G401 (cell line): ENCODE data around the gene GLI2. TPM values are rescaled to one million over a fixed set of nuclear protein-coding genes. Genes with fewer than 3 reads are reported as not detected.

Source experiments
- DNase-seq: peaks from one replicate; pipeline ENCODE4 v3.0.0-alpha.2; 2015; ENCODE audit warnings: low spot score
- in situ Hi-C: cut with HindIII; loops from 2 replicates; pipeline ENCODE4 v1.10.0; 2016; ENCODE audit warnings: low sequenced_read_pairs, mixed read lengths
- total RNA-seq: library from RNA; depleted of rRNA; stranded (reverse); fragments of >200 nt; shearing (Covaris generic); gene quantifications from 2 replicates; pipeline ENCODE4 v1.2.3, GENCODE V29; 2014

The GLI2 gene
- total RNA-seq, 1 experiment from 2014 or later, result not detected

DNA sequence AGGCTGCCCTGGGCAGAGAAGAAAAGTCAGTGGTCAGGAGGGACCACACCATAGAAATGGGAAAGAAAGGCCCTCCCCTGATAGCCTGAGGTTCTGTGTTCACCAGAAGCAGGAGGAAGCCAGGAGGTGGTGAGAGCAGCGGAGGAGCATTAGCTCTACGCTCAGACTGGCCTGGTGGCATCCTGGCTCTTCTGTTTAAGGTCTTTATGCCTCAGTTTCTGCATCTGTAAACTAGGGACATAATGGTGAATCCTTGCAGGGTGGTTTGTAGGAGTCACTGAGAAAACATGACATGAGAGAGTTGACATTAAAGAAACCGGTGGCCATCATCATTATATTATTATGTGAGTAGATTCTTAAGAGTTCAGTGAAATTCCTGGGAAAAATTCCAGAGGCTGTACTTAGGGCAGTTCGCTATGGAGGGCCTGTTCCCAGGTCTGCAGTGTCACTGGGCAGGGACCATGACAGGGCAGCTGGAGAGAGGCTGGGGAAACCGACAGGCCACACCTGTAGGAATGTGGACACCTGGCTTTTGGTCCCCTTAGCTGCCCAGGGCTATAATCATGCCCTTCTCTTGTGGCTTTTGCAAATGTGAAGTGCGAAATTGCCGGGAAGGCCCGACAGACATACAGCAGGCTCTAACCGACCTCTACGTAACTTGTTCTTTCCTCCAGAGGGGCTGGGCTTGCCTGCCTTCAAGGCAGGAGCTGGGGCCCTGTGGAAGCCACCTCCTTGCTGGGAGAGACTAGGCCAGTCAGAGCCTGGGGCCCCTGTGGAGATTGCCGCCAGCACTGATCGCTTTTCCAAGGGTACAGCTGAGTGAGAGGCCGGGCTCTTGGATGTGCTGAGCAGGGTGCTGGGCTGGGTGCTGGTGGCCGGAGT lies 31.0 kb downstream of the GLI2 start:
- DNase-seq, result no peak
- in situ Hi-C loops, result no loop called here

DNA sequence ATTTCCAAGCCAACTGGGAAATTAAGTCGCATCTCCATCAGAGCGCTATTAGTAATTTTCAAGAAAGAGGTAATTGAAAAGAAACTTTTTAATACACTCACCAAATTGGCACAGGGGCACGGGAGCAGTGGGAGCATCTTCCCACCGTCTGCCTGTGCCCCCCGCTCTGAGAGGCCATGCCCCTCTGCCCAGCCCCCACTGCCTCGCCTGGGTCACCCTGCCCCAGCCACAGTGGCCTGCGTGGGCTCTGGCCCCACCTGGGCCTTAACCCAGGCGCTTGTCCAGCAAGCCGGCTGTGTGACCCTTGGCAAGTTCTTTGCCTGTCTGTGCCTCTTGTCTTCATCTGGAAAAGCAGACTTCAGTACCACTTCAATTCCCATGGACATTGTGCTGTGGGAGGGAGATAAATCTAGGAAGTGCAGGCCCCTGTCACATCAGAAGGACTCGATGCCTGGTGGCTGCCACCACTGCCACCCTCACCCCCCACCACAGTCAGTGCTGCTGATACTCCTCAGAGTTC lies 31.9 kb downstream of the GLI2 start:
- in situ Hi-C loops, result no loop called here
- no peak for DNase-seq

DNA sequence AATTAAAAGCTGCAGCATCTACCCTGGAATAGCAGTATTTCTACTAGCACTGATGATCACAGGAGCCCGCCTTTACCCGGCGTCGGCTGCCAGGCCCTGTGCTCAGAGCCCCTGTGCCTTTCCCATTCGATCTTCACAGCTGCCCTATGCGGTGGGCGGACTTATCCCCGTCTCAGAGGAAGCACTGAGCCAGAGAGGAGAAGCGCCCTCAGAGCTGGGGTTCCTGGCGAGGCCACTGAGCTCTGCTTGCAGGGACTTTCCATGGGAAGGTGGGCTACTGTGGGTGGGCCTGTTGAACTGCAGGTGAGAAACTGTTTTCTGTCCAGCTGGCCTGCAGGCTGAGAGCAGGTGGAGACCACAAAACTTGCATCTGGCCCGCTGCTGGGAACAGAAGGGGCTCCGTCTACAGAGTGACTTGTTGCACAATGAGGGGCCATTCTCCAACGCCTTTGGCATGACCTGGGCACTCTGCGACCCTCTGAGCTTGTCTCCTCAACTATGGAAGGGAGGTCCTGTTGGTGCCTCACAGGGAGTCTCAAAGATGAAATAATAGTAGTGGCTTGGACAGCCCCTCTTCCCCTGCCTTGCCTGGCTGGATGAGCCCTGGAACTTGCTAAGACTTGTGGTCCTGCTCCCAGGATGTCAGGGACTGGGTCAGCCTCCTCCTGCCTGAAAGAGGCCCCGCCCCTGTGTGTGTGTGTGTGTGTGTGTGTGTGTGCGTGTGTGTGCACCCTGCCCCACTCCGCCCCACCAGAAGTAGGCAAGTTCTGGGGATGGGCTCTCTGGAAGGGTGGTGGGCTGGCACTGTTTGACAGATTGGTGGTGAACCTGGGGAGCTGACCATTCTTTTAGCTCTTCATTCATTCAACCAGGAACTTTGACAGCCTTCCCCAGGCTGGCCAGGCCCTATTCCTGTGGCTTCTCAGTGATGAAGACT lies 32.7 kb downstream of the GLI2 start:
- in situ Hi-C loops, result no loop called here
- no peak for DNase-seq

DNA sequence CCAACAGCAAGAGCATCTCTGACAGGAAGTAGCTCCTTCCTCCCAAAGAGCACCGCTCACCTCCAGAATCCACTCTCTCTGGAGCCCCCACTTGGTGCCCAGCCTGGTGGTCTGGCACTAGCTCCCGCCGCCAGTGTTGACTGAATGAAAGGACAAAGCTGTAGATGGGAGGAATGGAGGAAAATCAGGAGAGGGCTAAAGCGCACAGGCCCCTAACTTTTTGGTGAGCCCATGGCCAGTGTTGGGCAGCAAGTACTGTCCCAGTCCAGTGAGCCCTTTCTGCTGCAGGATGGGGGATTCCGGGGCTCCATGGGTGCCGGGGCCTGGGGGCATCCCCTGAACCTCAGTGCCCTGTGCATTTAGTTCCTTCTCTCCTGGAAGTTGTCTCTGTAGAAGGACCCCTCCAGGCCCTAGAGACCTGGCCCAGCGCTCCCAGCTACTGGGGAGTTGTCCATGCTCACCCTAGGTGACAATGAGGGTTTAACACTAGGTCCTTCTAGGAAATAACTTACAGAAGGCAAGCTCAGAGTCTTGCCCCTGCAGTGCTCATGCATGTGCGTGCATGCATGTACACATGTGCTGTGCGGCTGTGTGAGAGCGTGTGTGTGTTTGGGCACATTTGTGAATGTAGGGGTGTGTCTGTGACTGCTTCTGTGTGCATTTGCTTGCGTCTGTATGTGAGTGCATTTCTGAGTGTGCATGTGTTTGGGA lies 33.6 kb downstream of the GLI2 start:
- in situ Hi-C loops, result no loop called here

DNA sequence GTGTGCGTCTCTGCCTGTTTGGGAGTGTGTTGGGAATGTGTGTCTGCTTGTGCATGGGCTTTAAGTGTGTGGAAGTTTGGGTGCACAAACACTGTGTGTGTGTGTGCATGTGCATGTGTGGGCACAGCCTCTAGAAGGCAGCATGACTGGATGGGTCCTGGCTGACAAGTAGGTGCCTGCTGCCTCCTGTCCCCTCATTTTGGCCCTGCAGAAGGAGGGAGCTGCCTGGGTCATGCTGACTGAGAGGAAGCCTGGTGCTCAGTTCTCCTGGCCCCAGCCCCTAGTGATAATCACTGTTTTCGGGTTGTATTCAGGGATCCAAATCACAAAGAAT lies 34.1 kb downstream of the GLI2 start:
- in situ Hi-C loops, result no loop called here
- no peak for DNase-seq

More for the DNA sequence above, 33.6 kb downstream of the GLI2 start:
- DNase-seq, result no peak

DNA sequence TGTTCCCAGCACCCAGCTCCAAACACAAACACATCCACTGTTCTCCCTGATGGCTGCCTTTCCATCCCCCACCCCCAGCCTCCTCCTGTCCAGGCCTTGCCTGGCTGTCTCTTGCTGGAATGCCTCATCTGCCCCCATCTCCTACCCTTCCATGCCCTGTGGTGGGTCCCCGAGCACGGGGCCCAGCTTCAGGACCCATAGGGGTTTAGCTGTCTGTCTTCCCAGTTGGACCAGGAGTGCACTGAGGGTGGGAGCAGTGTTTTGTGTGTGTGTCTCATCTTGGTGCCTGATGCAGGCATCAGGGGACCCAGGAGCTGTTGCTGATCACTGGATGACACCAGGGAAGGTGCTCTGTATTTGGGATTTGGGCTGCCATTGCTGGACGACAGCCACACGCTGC lies 34.5 kb downstream of the GLI2 start:
- DNase-seq, result no peak
- in situ Hi-C loops, result no loop called here

DNA sequence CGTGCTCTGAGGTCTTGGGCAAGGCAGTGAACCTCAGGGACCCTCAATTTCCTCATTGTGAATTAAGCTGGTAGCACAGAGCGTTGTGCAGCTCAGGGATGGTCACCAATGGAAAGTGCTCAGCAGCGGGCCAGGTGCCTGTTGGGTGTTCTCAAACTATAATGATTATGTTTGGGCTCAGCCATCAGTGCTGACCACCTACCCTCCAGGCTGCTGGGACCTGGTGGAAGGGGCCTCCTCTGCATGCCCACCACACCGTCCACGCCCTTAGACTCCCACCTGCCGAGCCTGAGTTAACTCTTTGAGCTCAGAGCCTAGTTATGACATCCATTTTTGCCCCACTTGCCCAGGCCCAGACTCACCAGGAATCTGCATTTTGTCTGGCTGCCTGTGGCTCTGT lies 35.0 kb downstream of the GLI2 start:
- in situ Hi-C loops, result no loop called here
- no peak for DNase-seq

DNA sequence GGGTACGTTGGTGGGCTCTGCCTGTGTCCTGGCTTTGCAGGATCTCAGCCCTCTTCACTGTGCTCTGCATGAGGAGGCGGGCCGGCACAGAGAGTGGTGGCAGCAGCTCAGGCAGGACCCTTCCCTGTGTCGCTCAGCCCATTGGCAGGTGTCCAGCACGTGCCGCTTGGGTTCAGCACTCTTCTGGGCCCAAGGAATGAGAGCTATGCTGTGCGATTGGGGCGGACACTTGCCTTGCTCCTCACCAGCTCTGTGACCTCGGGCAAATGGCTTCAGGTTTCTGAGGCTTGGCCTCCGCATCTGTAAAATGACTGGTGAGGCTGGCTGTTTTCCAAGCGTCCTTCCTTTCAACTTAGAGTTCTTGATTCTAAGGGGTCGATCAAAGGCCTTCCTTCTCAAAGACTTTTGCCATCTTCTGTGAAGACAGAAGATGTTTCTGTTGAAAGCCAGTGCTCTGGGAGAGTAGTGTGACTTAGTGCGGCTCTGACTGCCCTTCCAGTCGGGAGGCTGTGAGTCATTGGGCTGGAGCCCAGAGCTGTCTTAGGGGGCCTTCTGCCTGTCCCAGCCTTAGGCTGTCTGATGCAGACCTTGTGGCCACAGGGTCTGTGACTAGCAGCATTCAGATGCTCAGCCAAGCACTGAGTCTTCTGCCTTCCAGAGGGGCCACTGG lies 35.6 kb downstream of the GLI2 start:
- in situ Hi-C loops, result no loop called here
- no peak for DNase-seq

DNA sequence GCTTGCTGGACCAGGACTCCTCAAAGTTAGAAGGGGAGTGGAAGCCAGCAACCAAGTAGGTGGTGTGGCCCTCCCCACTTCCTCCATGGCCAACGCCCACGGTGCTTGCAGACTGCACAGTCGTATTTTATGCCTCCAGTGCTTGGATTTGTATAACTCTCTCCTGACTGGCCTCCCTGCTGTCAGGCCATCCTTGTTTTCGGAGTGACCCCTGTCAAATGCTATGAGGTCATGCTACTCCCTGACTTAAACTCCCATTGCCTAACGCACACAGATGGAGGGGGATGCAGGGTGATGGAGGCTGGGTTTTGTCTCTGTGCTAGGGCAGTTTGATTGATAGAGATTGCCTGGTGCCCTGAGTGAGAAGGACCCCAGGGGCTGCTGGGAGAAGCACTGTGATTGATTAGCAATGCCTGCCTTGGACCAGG lies 36.1 kb downstream of the GLI2 start:
- in situ Hi-C loops, result no loop called here
- DNase-seq, result no peak

DNA sequence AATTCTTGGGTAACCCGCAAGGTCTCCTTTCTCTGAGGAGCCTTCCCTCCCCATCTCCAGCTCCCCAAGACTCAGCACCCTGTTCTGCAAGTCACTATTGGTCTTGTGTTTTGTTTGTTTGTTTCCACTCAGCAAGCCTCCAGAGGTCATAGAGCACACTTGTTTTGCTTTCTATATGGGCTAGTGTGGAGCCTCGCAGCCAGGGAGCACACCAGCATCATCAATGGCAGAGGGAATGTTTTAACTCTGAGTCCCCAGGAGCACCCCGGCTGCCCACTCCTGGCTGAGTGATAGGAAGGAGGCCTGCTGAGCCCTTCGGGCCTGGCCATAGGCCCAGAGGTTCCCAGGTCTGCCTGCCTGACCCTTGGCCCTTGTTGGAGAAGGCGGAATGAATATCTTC lies 36.6 kb downstream of the GLI2 start:
- no peak for DNase-seq
- in situ Hi-C loops, result no loop called here

DNA sequence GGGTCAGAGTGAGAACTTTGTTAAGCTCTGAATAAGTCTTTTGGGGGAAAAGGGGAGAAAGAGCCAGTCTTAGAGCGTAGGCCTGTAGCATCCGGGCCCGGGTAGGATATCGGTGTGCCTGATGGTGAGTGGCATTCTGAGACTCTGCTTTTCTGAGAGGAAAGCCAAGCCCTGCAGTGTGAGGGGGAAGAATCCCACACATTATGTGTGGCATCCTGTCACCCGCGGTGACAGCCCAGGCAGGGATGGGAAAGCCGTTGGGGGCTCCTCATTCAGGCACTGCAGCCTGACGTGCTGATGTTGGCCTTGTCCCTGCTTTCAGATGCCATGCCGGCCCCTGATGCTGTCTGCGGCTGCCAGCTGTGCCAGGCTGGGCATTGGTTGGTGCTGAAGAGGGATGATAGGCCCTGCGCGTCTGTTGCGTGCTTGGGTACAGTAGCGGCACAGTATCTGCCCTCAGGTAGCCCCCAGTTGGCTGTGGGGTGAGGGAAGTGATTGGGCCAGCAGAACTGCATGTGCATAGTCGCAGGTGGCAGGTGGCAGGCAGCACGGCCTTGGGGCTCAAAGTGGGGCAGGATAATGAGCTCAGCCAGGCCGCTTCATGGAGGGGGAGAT lies 37.6 kb downstream of the GLI2 start:
- in situ Hi-C loops, result no loop called here

DNA sequence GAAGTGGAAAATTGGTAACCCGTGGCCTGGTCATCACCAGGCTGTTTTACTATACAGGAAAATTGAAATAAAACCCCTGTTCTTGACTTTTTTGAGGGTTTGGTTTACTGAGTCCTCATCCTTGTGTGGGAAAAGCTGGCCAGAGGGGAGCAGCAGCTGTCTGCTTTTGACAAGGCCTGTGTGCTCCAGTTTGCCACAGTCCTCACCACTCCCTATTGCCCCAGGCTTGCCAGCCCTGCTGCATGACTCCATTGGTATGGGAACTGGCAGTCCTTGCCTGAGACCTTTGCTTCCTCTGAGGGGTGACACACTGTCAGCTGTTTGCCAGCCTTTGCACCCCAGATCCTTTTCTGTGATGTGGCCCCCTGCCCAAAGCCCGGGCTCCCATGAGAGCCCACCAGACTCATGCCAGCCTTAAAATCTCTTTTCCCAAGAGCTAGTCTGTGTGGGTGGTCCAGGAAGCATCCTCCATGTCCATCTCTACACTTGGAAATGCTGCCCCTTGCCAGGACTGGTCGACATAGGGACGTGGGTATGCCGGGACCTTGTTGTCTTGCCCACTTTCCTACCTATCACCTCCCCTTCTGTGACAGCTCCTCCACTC lies 39.0 kb downstream of the GLI2 start:
- in situ Hi-C loops, result no loop called here
- DNase-seq, result no peak

More for the DNA sequence above, 37.6 kb downstream of the GLI2 start:
- no peak for DNase-seq

DNA sequence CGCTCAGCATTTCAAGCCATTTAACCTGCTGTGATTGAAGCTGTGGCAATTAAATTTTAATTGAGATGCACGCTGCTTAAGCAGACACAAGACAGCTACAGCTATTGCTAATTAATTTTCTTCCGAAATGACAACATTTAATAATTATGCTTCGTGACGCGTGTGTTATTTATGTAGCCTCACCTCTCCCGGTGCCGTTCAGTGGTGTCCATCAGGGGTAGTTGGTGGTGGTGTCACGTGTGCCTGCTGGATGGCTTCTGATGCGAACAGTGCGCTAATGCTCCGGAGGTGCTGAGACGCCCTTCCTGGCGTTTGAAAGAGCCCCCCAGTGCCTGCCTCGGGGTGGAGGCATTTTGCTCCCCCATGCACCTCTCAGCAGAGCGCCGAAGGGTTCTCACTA lies 39.5 kb downstream of the GLI2 start:
- in situ Hi-C loops, result no loop called here
- DNase-seq, result no peak

DNA sequence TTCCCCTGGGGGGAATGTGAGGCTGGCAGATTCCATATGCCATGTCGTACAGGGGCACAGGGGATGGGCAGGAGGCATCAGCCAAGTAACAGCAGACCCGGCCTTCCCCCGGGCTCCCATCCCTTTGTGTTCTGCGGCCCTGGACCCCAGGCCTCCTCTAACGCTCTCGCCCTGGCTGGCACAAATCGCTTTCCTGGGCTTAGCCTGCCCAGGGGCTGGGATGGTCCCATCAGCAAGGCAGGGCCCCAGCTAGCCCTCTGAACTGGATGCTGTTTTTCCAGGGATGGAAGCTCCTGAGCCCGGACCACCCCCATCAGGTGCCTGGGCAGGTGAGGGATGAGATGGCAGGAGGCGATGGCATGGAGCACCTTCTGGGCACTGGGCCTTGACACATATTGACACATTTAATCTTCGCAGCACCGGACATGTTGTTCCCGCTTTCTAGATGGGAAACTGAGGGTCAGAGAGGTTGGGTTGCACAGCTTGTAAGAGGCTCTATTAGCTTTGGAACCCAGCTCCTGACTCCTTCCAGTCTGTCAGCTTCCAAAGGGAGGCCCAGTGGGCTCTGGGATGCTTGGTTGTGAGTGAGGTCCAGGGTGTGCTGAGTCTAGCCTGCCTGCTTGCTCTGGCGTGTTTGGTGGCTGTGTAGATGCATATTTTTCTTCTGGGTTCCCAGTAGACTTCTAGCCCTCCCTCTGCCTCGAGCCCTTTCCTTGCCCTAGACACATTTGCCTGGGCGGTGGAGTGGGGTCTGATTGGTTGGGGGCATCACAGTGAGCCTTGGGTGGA lies 40.3 kb downstream of the GLI2 start:
- in situ Hi-C loops, result no loop called here
- no peak for DNase-seq

DNA sequence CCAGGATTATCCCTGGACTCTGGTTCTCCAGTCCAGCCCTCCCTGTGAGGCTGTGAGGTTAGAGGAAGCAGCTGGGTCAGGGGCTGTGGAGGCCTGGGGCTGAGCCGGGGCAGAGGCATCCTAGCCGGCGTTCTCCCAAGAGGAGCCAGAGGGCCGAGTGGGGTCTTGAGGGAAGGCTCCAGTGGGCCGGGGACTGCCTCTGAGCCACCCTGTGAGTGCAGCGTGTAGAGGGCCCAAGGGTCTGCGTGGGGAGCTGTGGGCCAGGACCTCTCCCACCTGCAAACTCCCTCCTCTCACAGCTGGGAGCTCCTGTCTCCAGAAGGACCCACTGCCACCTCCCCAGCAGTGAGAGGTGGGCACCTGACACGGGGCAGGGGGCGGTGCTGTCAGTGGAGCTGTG lies 41.0 kb downstream of the GLI2 start:
- in situ Hi-C loops, result no loop called here
- no peak for DNase-seq

DNA sequence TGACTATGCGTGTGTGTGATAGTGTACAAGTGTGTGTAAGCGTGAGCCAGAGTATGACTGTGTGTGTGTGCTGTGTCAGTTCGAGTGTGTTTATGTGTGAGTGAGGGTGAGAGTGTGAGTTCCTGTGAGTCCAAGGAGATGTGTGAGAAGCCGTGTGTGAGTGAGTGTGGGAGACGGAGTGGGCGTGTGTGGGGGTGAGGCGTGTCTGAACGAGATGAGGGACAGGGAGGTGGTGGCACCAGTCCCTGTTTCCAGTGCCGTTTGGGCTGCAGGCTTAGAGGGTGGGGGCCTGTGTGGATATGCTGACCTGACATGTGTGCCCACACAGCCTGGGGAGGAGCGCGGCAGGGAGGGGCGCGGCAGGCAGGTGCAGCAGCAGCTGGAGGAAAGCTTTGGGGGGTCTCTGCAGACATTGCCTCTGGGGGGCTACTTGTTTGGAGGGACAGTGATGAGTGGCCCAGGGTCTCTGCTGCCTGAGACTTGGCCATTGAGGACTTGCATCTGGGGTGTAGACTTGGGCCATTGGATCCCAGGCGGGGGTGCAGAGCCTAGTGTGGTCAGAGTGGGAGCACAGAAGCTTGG lies 41.6 kb downstream of the GLI2 start:
- in situ Hi-C loops, result no loop called here
- no peak for DNase-seq

DNA sequence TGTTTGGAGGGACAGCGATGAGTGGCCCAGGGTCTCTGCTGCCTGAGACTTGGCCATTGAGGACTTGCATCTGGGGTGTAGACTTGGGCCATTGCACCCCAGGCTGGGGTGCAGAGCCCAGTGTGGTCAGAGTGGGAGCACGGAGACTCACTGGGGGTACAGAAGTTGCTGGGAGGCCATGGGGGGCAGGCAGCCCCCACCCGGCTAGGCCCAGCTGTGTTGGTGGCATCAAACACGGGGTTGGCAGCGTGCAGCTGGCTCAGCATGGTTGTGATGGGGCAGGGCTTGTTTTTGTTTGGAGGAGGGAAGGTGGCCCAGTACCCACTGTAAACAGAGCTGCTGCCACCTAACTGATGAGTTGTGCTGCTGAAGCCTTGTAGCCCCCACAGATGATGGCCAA lies 42.1 kb downstream of the GLI2 start:
- in situ Hi-C loops, result no loop called here
- DNase-seq, result no peak
